NB4 (cell line): ENCODE results near the gene TEX22.

Experiments
- CTCF ChIP-seq: IDR thresholded peaks from one replicate; pipeline ENCODE4 v1.5.1; 2012; ENCODE audit warnings: low read depth, low read length
- MAX ChIP-seq: IDR thresholded peaks from 2 replicates; pipeline ENCODE4 v1.6.1; 2011; ENCODE audit warnings: low read depth, low read length

- no peak for TF ChIP-seq CTCF
- no peak for TF ChIP-seq MAX
These were observed 13.1 kb upstream of the TEX22 start for GRCh38 chr14:105385322-105385637.
